Esophagus muscularis mucosa (tissue), 4 donors: ENCODE data around the gene XCR1. TPM values are rescaled to one million over a fixed set of nuclear protein-coding genes. Genes with fewer than 3 reads are reported as not detected.

Experiments
- total RNA-seq, 4 donors: library from RNA; depleted of rRNA; stranded (reverse); fragments of >200 nt; gene quantifications; one replicate each; pipeline versions ENCODE4 v1.1.0 to v1.2.1, GENCODE V29; 2016

Gene XCR1
- total RNA-seq, 4 donors from 2014 or later = 0.17 TPM; not detected in 3

Other genes with a start within 250 kb of the XCR1 start
- under 1 TPM in 3 of 4 donors, not detected in 1; 0.19 to 0.33 (median 0.29) TPM for gene SLC6A20, start 230.9 kb downstream of the XCR1 start, total RNA-seq
- gene LZTFL1, start 185.4 kb downstream of the XCR1 start, total RNA-seq = 10 to 100 TPM; 12.0 to 18.3 (median 17.8) TPM
- under 1 TPM in 1 of 4 donors, not detected in 3; 0.17 TPM for gene CCR9, start 140.9 kb downstream of the XCR1 start, total RNA-seq
- gene CXCR6, start 84.0 kb downstream of the XCR1 start, total RNA-seq = 1 to 10 TPM in 1 of 4 donors, under 1 TPM in 3; 0.39 to 7.1 (median 0.49) TPM
- gene FYCO1, start 31.7 kb downstream of the XCR1 start, total RNA-seq = 100 to 1,000 TPM in 1 of 4 donors, 10 to 100 TPM in 3; 64.1 to 122 (median 93.8) TPM
- gene CCR1, start 180.8 kb upstream of the XCR1 start, total RNA-seq = 10 to 100 TPM in 1 of 4 donors, 1 to 10 TPM in 3; 5.3 to 42.1 (median 6.5) TPM
- not detected for gene CCR3, start 215.0 kb upstream of the XCR1 start, total RNA-seq